ENCODE measurements around the gene NUPR1. TPM values are rescaled to one million over a fixed set of nuclear protein-coding genes. Genes with fewer than 3 reads are reported as not detected.

The NUPR1 gene, protein sequence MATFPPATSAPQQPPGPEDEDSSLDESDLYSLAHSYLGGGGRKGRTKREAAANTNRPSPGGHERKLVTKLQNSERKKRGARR
- polyA plus RNA-seq = 3.3 and 5.8 TPM in 2 replicates

DNA sequence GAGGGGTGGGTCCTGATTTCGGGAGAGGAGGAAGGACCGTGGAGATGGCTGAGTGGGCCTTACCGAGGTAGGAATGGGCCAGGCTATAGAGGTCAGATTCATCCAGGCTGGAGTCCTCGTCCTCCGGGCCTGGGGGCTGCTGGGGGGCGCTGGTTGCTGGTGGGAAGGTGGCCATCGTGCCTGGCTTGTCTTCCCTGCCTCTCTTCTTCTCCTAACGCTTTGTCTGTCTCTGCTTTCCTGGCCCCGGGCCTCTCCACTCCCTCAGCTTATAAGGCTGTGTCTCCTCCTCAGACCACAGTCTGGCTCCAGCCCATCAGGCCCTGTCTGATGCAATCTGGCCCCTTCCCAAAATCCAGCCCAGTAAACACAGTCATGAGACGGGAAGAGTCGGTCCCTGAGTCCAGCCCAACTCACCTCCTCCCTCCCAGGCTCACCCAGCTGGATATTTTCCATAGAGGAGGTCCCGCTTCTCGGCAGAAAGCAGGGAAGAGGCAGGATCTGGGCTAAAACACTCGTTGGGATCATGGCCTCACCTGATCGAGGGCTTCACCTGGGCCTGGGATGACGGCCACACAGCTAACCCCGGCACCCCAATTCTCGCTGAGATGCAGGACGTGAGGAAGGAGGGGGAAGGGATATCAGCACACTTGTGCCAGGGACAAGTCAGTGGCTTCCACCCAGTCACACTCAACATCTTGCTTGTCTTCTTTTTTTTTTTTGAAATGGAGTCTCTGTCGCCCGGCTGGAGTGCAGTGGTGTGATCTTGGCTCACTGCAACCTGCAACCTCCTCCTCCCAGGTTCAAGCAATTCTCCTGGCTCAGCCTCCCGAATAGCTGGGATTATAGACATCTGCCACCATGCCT, at the start of gene NUPR1:
NUPR1 (minus strand) TSS at position 242 of the 864 bp plus-strand sequence; CDS start at position 175, 67 bp downstream.

GRCh38 chr16:28553776-28554633, 15.2 kb upstream of the NUPR1 start, which contains the start of gene SGF29:
SGF29 (plus strand) TSS chr16:28553920; CDS start chr16:28581070, 27,150 bp downstream.

DNA sequence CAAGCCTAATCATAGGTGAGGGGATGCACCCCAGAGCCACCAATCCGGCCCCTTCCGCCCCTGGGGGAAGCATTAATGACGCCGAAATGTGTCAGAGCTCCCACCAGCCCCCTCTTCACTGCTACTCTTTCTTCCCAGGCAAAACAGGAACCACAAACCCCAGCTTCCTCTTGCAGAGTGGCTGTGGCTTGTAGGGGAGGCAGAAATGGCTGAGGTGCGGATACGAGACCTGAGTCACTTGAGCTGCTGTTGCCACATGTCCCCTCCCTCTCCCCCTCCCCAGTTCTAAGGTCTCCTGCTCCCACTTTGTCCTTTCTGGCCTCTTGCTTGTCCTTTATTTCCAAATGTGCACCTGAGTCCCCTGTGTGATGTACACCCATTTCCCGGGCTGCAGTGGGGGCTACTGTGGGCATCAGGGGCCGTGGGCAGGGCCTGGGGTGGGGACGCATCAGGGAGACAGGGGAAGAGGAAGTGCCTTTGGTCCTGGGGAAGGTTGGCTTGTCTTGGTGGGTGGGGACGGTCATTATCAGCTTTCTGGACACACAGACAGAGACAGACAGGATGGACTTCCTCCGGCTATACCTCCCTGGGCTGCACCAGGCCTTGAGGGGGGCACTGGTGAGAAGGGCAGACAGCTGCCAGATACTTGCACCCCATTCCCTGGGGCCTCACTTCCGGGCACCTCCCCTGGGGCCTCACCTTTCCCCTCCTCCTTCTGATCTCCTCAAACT, 44.5 kb downstream of the NUPR1 start, which contains the start of gene APOBR:
APOBR (plus strand) TSS at position 523 of the 731 bp plus-strand sequence; CDS start at position 562, 39 bp downstream.

GRCh38 chr16:28491970-28492474, 46.8 kb downstream of the NUPR1 start, which contains the start of gene CLN3:
CLN3 (minus strand) TSS chr16:28492074; CDS start chr16:28491759, 315 bp downstream.

Other genes with a start within 250 kb of the NUPR1 start
- gene SBK1, start 246.4 kb downstream of the NUPR1 start, polyA plus RNA-seq = 3.2 and 6.9 TPM in 2 replicates
- gene NPIPB6, start 175.5 kb downstream of the NUPR1 start, polyA plus RNA-seq = 1.0 TPM in 1 of 2 replicates, not detected in the other
- gene EIF3CL, start 135.1 kb downstream of the NUPR1 start, polyA plus RNA-seq = 9.7 TPM in 1 of 2 replicates, not detected in the other
- gene NPIPB7, start 66.6 kb downstream of the NUPR1 start, polyA plus RNA-seq = not detected in 2 replicates
- gene CLN3, start 46.9 kb downstream of the NUPR1 start, polyA plus RNA-seq = 3.8 and 12.8 TPM in 2 replicates
- not detected in 2 replicates for gene APOBR, start 44.3 kb downstream of the NUPR1 start, polyA plus RNA-seq
- gene IL27, start 32.1 kb downstream of the NUPR1 start, polyA plus RNA-seq = not detected in 2 replicates
- gene SGF29, start 14.9 kb upstream of the NUPR1 start, polyA plus RNA-seq = 10.6 and 14.6 TPM in 2 replicates
- 0.59 and 1.7 TPM in 2 replicates for gene SULT1A2, start 58.1 kb upstream of the NUPR1 start, polyA plus RNA-seq
- gene SULT1A1, start 71.1 kb upstream of the NUPR1 start, polyA plus RNA-seq = 35.1 and 39.9 TPM in 2 replicates
- not detected in 2 replicates for gene NPIPB8, start 99.1 kb upstream of the NUPR1 start, polyA plus RNA-seq
- gene EIF3C, start 172.5 kb upstream of the NUPR1 start, polyA plus RNA-seq = 255 and 303 TPM in 2 replicates
- 1.6 TPM in 1 of 2 replicates, not detected in the other for gene NPIPB9, start 212.8 kb upstream of the NUPR1 start, polyA plus RNA-seq

Measured in Purkinje cell (primary cell).